Measurements from ENCODE around the gene KCTD21. TPM values are rescaled to one million over a fixed set of nuclear protein-coding genes. Genes with fewer than 3 reads are reported as not detected.

Gene KCTD21
- total RNA-seq, 1 donor from 2014 or later = 10.6 TPM

- ATAC-seq = no peak
- DNase-seq (ENCODE audit: missing footprints) = no peak
These were observed 19.3 kb upstream of the KCTD21 start for GRCh38 chr11:78207532-78208256.

GRCh38 chr11:78205691-78206090 is 17.3 kb upstream of the KCTD21 start:
- no peak for DNase-seq (ENCODE audit: missing footprints)
- intact Hi-C loops (cut with DNase I) = no loop called here
- no peak for ATAC-seq

More at GRCh38 chr11:78207532-78208256, 19.3 kb upstream of the KCTD21 start:
- intact Hi-C loops (cut with DNase I) = no loop called here

- ATAC-seq (no peak), DNase-seq (ENCODE audit: missing footprints) (no peak)
- intact Hi-C loops (cut with DNase I) = no loop called here
These were observed 16.8 kb upstream of the KCTD21 start for GRCh38 chr11:78205256-78205655.

GRCh38 chr11:78203184-78203583 is 14.8 kb upstream of the KCTD21 start:
- intact Hi-C loops (cut with DNase I) = no loop called here
- ATAC-seq (no peak), DNase-seq (ENCODE audit: missing footprints) (no peak)

GRCh38 chr11:78202733-78203167 is 14.3 kb upstream of the KCTD21 start:
- DNase-seq (ENCODE audit: missing footprints) (no peak), ATAC-seq (no peak)

GRCh38 chr11:78201096-78201818 is 12.8 kb upstream of the KCTD21 start:
- ATAC-seq (no peak), DNase-seq (ENCODE audit: missing footprints) (no peak)

More at GRCh38 chr11:78202733-78203167, 14.3 kb upstream of the KCTD21 start:
- intact Hi-C loops (cut with DNase I) = no loop called here

GRCh38 chr11:78200553-78200952 is 12.1 kb upstream of the KCTD21 start:
- ATAC-seq = no peak
- intact Hi-C loops (cut with DNase I) = no loop called here
- DNase-seq (ENCODE audit: missing footprints) = no peak

More at GRCh38 chr11:78201096-78201818, 12.8 kb upstream of the KCTD21 start:
- intact Hi-C loops (cut with DNase I) = no loop called here

GRCh38 chr11:78200061-78200460 is 11.6 kb upstream of the KCTD21 start:
- ATAC-seq (no peak), DNase-seq (ENCODE audit: missing footprints) (peak; percentile 40)
- intact Hi-C loops (cut with DNase I) = no loop called here

GRCh38 chr11:78199653-78200015 is 11.2 kb upstream of the KCTD21 start:
- intact Hi-C loops (cut with DNase I) = no loop called here
- DNase-seq (ENCODE audit: missing footprints) = no peak
- no peak for ATAC-seq

- ATAC-seq (no peak), DNase-seq (ENCODE audit: missing footprints) (no peak)
- intact Hi-C loops (cut with DNase I) = no loop called here
These were observed 10.7 kb upstream of the KCTD21 start for GRCh38 chr11:78199015-78199652.

- ATAC-seq = no peak
- DNase-seq (ENCODE audit: missing footprints) = no peak
- intact Hi-C loops (cut with DNase I) = no loop called here
These were observed 9.4 kb upstream of the KCTD21 start for GRCh38 chr11:78197816-78198215.

- intact Hi-C loops (cut with DNase I) = no loop called here
- peak; percentile 34 for DNase-seq (ENCODE audit: missing footprints)
- ATAC-seq = no peak
These were observed 8.2 kb upstream of the KCTD21 start for GRCh38 chr11:78196661-78197091.

- ATAC-seq (no peak), DNase-seq (ENCODE audit: missing footprints) (no peak)
- intact Hi-C loops (cut with DNase I) = no loop called here
These were observed 7.6 kb upstream of the KCTD21 start for GRCh38 chr11:78195917-78196560.

GRCh38 chr11:78194490-78194889 is 6.1 kb upstream of the KCTD21 start:
- ATAC-seq = no peak
- intact Hi-C loops (cut with DNase I) = no loop called here
- DNase-seq (ENCODE audit: missing footprints) = no peak

GRCh38 chr11:78193806-78194205 is 5.4 kb upstream of the KCTD21 start:
- intact Hi-C loops (cut with DNase I) = no loop called here
- DNase-seq (ENCODE audit: missing footprints) = no peak
- no peak for ATAC-seq

- peak; percentile 49 for DNase-seq (ENCODE audit: missing footprints)
- intact Hi-C loops (cut with DNase I) = no loop called here
These were observed 4.5 kb upstream of the KCTD21 start for GRCh38 chr11:78192911-78193351.

GRCh38 chr11:78192223-78192719 is 3.8 kb upstream of the KCTD21 start:
- ATAC-seq (no peak), DNase-seq (ENCODE audit: missing footprints) (peak; percentile 41)
- intact Hi-C loops (cut with DNase I) = no loop called here

More at GRCh38 chr11:78192911-78193351, 4.5 kb upstream of the KCTD21 start:
- ATAC-seq = no peak

GRCh38 chr11:78190871-78191538 is 2.6 kb upstream of the KCTD21 start:
- DNase-seq (ENCODE audit: missing footprints) (no peak), ATAC-seq (no peak)
- intact Hi-C loops (cut with DNase I) = no loop called here
